ENCODE measurements around the gene FRMD4A.

FRMD4A gene

DNA sequence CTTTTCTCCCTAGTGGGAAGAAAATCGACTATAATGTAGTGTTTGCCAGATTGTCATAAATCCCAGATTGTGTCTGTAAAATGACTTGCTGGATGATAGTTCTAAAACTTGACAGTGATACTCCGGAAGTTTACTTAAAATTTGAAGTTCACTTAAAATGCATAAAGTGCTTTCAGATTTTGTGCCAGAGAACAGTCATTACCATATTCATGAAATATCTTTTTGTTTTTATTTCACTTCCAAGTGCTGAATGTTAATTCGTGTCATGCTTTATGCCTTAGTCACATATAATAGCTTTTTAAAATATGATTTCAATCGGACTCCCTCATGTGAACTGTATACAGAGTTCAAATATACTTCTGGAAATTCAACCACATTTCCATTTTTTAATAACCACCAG lies 713.6 kb downstream of the FRMD4A start:
- DNase-seq, result peak; percentile 56

DNA sequence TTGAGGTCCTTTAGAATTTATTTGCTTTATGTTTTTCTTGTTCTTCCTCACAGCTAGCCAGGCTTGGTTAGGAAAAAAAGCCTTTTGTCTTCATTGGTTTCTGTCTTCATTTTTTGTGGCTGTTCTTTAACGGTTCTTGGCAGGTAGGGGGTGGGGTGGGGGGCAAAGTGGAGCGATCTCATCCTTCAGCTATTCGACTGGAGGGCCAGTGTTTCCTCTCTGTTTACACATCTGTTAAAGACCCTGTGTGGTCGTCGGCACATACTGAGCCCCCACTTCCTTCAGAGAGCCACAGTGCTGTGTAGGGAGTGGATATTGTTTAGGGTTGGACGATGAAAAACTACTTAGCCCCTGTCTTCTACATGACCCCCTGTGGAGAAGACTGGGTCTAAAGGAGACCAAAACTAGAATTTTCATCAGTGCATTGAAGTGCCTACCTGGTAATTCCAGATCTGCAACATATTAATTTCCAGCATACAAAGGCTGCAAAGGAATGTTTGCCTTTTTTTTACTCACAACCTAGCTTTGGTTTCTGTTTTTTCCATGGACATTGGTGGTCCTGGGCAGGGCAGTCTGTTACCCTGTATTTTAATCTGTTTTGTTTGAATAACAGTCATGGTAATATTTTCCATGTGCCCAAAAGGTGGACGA lies 714.9 kb downstream of the FRMD4A start:
- DNase-seq, result peak; percentile 69

DNA sequence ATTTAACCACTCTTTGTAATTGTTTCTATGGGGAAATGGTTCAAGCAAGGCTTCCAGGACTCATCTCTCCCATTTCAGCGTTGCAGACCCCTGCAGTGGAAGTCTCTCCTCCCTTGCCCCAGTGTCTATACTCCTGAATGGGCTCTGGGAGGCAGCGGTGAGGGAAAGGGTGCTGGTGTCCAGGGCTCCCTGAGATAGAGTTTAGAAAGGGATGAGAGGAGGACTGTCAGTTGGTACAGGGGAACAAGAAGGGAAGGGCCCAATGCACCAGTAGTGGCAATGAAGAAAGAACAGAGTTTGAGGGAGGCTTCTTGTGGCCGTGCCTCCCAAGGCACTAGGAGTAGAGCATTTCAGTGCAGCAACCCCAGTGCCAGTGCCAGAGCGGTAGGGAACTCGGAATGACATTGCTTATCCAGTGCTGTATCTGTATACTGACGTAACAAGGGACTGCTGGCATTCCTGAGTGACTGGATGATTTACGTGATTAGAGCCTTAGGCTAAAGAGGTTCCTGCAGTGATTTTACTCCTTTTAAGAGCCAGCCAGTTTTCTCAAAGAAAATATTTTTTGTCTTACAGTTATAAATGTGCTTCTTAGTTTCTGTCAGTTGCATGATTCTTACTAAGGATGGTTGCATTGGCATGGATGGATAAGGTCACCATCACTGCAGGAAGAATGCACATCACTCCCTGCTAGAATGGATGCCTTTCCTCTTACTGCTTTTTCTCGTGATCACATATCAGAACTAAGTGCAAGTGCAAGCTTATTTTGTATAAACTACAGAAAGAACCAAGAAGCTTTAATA lies 716.0 kb downstream of the FRMD4A start:
- DNase-seq, result peak; percentile 77

DNA sequence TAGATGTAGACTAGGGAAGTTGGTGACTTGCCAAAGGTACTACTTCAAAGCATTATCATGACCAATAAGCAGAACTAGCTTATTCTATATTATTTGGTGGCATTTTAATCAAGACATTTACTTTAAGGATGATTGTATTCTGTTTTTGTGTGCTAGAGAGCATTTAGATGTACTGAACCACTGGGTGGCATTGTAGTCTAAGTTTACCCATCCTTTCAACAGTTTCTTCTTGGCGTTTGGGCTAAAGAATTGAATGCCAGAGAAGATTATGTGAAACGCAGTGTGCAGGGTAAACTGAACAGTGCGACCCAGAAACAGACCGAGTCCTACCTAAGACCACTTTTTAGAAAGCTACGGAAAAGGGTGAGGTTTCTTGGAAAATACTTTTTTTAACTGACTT lies 717.2 kb downstream of the FRMD4A start:
- DNase-seq, result peak; percentile 60

DNA sequence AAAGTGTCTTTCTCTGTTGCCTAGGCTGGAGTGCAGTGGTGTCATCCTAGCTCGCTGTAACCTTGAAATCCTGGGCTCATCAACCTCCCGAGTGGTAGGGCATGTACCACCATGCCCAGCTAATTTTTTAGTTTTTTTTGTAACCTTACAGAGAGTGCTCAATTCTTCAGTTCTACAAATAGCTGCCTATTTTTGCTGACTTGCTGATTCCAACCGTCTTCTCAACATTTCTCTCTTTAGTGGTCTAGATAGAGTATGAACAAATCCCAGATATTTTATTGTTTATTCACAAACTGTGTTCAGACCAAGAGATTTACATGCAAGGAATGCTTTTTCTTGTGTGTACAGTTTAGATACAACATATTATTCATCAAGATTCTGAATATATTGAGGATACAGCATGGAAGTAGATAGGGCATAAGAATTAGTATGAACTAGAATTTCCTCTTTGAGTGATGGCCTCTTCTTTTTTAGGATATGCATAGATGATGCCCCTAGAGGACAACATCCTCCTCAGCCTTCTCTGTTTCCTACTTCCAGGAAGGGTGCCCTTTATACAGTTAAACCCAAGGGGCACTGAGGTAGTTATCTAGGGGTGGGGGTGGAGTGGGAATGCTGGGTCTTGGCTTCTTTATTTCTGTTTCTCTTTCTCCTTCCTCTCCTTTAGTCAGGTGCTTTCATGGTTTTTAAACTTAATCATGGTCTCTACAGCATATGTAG lies 717.9 kb downstream of the FRMD4A start:
- no peak for DNase-seq

DNA sequence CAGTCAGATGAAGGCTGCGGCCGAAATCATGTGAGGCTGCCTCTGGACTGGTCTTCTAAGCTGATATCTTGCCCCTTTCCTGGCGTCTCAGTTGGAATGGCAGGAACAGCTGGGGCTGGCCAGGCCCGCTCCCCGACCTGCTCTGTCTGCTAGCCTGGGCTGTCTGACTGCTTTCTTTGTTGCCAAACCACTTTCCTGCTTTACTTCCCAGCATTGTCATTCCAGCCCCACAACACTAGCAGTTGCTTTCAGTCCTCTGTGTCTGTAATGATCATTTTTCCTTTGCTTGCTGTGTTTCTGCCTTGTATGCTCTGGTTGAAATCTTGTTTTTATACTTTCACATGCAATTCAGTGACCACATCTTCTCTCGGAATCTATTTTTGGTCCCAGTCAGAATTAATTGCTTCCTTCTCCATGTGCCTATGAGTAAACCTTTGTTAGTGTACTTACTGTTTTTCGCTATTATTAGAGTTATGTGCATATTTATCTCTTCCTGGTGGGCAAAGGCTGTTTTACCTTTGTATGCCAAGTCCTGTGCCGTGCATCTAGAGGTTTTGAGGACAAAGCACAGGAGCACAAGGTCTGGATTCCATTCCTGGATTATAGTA lies 722.4 kb downstream of the FRMD4A start:
- DNase-seq, result no peak

DNA sequence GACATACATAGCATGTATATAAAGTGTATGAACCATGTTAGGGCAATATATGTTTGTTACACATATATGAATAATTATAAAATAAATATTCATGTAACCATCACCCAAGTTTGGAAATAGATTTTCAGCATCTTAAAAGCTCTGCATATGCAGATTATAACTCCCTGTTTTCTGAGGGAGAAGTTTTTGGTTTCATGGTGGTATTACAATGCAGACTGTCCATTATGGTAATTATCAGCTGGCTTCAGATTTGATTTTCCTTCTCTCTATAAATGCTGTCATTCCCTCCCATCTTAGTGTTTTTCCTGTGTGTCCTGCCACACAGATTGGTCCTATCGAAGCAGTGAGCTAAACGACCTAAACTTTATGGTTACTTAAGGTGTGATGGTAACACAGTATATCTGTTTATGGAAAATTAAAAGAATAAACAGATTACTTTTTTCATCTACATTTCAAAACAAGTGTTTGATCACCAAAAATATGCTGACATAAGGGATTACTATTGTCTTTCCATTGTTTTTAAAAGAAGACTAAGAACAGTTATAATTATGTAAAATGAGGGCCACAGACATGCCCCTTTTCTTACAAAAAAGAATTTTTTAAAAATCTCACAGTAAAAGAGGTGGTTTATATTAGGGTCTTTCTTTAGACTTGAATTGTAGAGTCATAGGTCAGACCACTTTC lies 726.2 kb downstream of the FRMD4A start:
- no peak for DNase-seq

DNA sequence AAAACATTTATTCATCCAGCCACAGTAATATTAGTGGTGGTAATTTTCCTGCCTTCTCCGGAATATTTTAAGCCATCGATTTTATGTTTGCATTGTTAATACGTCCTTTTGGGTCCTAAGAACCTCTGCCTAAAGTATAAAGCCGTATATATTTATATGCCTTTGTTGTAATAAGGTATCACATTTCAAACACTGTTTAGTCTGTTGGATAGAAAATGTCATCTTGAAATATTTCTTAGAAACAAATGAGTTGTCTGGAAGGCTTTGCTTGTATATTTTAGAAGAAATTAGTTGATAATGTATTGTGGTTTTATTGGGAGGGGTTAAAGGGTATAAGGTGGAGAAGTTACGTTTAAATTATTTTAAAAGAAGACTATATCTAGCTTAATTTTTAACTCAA lies 732.8 kb downstream of the FRMD4A start:
- no peak for DNase-seq

DNA sequence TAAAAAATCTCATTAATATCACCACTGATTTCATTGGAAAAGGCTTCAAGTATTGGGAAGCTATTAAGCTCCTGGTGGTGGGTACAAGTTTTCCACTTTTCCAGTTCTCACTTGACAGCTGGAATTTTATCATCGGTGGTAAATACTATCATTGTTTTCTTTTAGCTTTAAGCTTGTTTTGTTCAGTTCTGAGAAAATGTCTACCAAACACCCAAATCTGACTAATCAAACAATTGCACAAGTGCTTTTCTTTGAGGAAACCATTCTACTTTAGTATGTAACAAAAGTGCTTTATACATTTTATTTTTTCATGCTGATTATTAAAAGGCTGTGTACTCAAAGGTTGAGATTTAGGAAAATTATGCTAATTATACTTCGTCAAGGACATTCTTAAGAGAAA lies 736.1 kb downstream of the FRMD4A start:
- DNase-seq, result no peak

Data from fibroblast of upper back skin (primary cell).